ENCODE data around the gene PNPLA6.

PNPLA6 gene

DNA sequence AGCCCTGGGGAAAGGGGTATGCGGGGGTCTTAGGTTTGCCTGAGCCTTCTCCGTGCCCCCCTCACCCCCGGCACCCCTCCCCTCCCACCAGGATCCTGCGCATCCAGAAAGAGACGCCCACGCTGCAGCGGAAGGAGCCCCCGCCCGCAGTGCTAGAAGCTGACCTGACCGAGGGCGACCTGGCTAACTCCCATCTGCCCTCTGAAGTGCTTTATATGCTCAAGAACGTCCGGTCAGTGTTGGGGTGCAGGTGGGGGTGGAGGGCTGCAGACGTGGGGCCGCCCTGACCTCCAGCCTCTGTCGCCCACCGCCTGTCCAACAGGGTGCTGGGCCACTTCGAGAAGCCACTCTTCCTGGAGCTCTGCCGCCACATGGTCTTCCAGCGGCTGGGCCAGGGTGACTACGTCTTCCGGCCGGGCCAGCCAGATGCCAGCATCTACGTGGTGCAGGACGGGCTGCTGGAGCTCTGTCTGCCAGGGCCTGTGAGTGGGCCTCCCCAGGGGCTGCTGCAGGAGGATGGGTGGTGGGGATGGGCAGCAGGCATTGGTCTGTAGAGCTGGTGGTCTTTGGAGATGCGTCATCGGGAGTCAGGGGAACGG is 4.4 kb downstream of the PNPLA6 start:
- no peak for DNase-seq (ENCODE audit: low read depth in 2 of 2)
- TF ChIP-seq, protein P1, sequence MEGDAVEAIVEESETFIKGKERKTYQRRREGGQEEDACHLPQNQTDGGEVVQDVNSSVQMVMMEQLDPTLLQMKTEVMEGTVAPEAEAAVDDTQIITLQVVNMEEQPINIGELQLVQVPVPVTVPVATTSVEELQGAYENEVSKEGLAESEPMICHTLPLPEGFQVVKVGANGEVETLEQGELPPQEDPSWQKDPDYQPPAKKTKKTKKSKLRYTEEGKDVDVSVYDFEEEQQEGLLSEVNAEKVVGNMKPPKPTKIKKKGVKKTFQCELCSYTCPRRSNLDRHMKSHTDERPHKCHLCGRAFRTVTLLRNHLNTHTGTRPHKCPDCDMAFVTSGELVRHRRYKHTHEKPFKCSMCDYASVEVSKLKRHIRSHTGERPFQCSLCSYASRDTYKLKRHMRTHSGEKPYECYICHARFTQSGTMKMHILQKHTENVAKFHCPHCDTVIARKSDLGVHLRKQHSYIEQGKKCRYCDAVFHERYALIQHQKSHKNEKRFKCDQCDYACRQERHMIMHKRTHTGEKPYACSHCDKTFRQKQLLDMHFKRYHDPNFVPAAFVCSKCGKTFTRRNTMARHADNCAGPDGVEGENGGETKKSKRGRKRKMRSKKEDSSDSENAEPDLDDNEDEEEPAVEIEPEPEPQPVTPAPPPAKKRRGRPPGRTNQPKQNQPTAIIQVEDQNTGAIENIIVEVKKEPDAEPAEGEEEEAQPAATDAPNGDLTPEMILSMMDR (IDR thresholded peaks at IDR 0.05; ENCODE audit: low read depth, low read length), result no peak

DNA sequence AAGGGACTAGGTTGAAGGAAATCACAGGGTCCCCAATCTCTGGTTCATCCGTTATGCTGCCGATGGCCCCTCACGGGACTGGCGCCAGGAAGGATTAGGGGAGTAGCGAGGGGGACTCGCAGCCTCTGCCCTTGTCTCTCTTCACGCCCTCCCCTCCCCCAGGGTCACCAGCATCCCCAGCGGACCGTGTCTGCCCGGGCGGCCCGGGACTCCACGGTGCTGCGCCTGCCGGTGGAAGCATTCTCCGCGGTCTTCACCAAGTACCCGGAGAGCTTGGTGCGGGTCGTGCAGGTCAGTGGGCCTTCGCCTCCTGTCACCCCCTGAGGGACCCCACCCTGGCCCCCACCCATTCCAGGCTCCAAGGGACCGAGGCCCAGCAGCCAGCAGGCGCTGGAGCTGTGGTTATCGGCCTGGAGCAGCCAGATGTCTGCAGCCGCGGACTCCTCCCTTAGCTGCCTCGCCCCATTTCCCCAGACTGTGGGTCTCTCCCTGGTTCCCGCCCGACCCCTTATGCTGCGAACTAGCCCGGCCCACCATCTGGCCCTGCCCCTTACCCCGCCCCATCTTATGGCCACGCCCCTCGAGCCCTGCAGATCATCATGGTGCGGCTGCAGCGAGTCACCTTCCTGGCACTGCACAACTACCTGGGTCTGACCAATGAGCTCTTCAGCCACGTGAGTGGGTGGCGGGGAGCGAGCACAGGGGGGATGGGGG is 5.4 kb downstream of the PNPLA6 start:
- H3K4me3 ChIP-seq (replicated peaks in 1 of 2; ENCODE audit: low read depth in 2 of 2, low read length in 2 of 2), result no peak overlapping the region
- TF ChIP-seq, protein P1 (IDR thresholded peaks at IDR 0.05; ENCODE audit: low read depth, low read length), result no peak
- DNase-seq (ENCODE audit: low read depth in 2 of 2), result peak; percentile 27 to 55

More for the DNA sequence above, 4.4 kb downstream of the PNPLA6 start:
- no peak overlapping the region for H3K4me3 ChIP-seq (replicated peaks in 1 of 2; ENCODE audit: low read depth in 2 of 2, low read length in 2 of 2)

DNA sequence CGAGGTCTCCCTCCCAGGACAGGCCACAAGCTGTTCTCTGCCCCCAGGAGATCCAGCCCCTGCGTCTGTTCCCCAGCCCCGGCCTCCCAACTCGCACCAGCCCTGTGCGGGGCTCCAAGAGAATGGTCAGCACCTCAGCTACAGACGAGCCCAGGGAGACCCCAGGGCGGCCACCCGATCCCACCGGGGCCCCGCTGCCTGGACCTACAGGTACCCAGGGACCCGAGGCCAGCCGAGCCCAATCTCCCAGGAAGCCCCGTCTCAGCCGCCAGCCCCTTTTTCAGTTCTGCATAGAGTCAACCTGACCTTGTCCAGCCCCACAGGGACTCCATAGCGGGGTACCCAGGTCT is 5.9 kb downstream of the PNPLA6 start:
- TF ChIP-seq, protein P1 (IDR thresholded peaks at IDR 0.05; ENCODE audit: low read depth, low read length), result no peak
- no peak overlapping the region for H3K4me3 ChIP-seq (replicated peaks in 1 of 2; ENCODE audit: low read depth in 2 of 2, low read length in 2 of 2)
- DNase-seq (ENCODE audit: low read depth in 2 of 2), result no peak

DNA sequence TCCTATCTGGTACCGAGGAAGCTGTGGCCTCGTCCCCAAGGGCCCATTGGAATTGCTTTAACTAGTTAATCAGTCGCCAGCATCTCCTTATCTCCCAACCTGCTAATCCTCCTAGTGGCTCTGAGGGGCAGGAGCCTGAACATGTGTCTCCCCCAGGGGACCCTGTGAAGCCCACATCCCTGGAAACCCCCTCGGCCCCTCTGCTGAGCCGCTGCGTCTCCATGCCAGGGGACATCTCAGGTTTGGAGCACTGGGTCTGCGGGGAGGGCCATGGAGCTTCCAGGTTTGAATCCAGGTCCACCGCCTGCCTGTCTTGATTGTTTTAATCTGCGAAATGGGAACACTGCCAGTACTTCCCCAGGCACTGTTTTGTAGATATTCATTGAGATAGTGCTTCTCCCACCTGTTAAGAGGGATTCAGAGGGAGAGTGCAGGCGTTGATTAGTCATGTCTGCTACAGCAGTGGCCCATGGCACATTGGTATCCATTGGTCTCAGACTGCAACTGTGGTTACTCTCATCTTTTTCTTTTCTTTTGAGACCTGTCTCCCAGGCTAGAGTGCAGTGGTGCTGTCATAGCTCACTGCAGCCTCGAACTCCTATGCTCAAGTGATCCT is 6.4 kb downstream of the PNPLA6 start:
- TF ChIP-seq, protein P1 (IDR thresholded peaks at IDR 0.05; ENCODE audit: low read depth, low read length), result no peak
- no peak overlapping the region for H3K4me3 ChIP-seq (replicated peaks in 1 of 2; ENCODE audit: low read depth in 2 of 2, low read length in 2 of 2)
- no peak for DNase-seq (ENCODE audit: low read depth in 2 of 2)

DNA sequence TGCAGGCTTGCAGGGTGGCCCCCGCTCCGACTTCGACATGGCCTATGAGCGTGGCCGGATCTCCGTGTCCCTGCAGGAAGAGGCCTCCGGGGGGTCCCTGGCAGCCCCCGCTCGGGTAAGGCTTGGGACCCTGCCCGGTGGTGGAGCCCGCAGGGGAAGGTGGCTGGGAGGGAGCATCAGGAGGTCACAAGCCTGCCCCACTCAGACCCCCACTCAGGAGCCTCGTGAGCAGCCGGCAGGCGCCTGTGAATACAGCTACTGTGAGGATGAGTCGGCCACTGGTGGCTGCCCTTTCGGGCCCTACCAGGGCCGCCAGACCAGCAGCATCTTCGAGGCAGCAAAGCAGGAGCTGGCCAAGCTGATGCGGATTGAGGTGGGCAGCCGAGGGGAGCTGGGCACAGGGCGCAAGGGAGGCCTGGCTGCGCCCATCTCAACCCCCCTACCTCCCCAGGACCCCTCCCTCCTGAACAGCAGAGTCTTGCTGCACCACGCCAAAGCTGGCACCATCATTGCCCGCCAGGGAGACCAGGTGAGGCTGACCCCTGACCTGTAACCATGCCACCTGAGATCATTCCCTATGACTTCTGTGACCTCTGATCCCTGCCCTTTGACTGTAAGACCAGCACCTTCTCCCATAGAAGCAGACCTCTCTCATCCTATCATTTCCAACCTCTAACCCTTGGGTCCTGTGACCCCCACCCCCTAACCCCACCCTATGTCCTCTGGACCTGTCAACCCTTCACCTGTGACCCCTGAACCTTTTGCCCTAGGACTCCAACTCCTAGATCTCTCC is 7.2 kb downstream of the PNPLA6 start:
- H3K4me3 ChIP-seq (replicated peaks in 1 of 2; ENCODE audit: low read depth in 2 of 2, low read length in 2 of 2), result no peak overlapping the region
- TF ChIP-seq, protein P1 (IDR thresholded peaks at IDR 0.05; ENCODE audit: low read depth, low read length), result no peak

DNA sequence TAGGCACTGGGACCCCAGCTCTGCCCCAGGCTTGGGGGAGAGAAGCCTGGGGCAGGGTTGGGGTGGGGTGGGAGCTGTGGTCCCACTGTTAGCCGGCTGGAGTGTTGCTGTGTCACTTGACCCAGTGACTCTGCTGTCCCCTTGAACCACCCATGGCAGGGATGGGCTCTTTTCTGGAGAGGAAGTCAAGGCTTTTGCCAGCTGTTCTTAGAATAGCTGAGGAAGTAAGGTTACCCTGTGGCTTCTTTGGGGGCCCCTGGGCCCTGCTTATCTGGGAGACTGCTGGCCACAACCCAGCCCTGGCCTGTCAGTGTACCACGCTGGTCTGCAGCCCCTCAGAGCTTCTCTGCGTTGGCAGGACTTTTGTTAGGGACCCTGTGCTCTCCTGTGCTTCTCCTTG is 9.1 kb downstream of the PNPLA6 start:
- TF ChIP-seq, protein P1 (IDR thresholded peaks at IDR 0.05; ENCODE audit: low read depth, low read length), result no peak
- DNase-seq (ENCODE audit: low read depth in 2 of 2), result no peak
- H3K4me3 ChIP-seq (replicated peaks in 1 of 2; ENCODE audit: low read depth in 2 of 2, low read length in 2 of 2), result no peak overlapping the region

More for the DNA sequence above, 7.2 kb downstream of the PNPLA6 start:
- DNase-seq (ENCODE audit: low read depth in 2 of 2), result no peak
